22Rv1 (cell line): ENCODE measurements around the gene WDR72.

ENCODE experiments used
- H3K27ac ChIP-seq: fragments of 450-650 bp; 2 replicates; pipeline ENCODE4 v1.5.1; 2017
- CTCF ChIP-seq: fragments of 450-650 bp; IDR thresholded peaks from 2 replicates; pipeline ENCODE4 v1.5.1; 2017; ENCODE audit warnings: mild to moderate bottlenecking
- ZFX ChIP-seq: fragments of 450-650 bp; IDR thresholded peaks from 2 replicates; pipeline ENCODE4 v1.6.1; 2017; ENCODE audit warnings: antibody characterized with exemption, borderline replicate concordance

Gene WDR72

GRCh38 chr15:53762916-53763315 is 3.5 kb upstream of the WDR72 start:
- no peak overlapping the region for H3K27ac ChIP-seq
- TF ChIP-seq CTCF (no peak), ZFX (no peak)

DNA sequence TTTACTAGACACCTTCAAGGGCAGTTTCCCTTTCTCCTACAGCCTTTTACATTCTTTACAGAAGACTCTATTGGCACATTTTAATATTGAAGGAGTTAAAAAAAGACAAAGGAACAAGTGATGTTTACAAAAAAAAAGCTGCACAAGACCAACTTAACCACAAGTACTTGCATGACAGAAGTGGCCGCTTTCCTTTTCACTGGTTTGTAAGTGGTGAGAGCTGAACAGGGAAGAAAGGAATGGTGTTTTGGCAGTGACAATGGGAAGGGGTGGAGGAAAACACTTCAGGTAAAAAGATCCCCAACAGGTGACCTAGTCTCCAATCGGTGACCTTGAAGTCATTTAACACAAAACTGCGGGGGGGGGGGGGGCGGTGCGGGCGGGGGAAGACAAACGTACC is 1.1 kb downstream of the WDR72 start:
- no peak overlapping the region for H3K27ac ChIP-seq
- no peak for TF ChIP-seq CTCF

GRCh38 chr15:53757906-53758305 is 1.6 kb downstream of the WDR72 start:
- H3K27ac ChIP-seq = no peak overlapping the region
- TF ChIP-seq ZFX (no peak), CTCF (no peak)

- no peak overlapping the region for H3K27ac ChIP-seq
- TF ChIP-seq CTCF = no peak
- TF ChIP-seq ZFX = no peak
These were observed 5.7 kb downstream of the WDR72 start for GRCh38 chr15:53753813-53754212.

GRCh38 chr15:53752406-53752805 is 7.1 kb downstream of the WDR72 start:
- H3K27ac ChIP-seq = no peak overlapping the region
- TF ChIP-seq CTCF = no peak

DNA sequence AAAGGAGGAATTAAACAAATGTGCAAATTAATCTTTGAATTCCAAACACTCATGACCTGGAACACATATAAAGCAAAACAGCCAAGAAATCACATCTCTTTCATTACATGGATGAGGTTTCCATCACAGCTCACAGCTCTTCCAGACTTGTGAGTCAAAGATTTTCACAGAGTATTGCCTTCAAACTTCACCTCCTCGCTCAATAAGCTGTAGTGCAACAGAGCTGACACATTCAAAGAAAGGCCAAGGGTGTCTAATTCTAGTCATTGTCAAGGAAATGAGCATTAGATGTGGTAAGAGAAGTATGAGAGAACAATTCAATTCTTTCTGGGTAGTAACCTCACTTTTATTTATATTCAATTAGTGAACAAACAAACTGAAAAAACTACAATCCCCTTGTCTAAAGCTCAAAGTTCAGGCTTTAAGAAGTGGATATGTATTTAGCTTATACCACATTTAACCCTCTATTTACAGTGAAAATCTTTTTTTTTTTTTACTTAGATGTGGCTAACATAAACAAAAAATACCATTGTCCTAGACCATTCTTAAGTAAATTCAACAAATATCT is 11.9 kb downstream of the WDR72 start:
- TF ChIP-seq CTCF (no peak), ZFX (no peak)
- no peak overlapping the region for H3K27ac ChIP-seq

DNA sequence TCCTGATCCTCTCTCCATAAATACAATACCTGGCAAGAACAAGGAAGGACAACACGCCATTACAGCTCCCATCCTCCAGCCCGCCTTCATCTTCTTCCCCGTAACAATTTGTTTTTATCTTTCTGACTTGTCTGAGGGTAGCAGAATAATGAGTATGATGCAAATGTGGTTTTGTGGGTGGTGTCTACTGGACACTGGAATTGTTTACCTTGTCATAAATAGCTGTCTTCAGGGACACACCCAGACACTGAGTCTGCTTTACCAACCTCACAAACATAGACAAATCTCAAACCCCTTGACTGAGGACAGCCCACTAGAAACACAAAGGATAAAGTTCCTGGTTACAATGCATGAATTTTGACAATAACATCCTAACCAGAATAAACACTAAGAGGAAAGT is 13.4 kb downstream of the WDR72 start:
- TF ChIP-seq CTCF (no peak), ZFX (no peak)
- H3K27ac ChIP-seq = no peak overlapping the region
